Neural crest cell (in vitro differentiated cells): Measurements from ENCODE around the gene CBX5. TPM values are rescaled to one million over a fixed set of nuclear protein-coding genes. Genes with fewer than 3 reads are reported as not detected.

Source experiments
- DNase-seq: peaks from one replicate; pipeline ENCODE4 v3.0.0; 2021; ENCODE audit warnings: low read depth, mixed read lengths, low spot score
- H3K27ac Mint-ChIP-seq: one replicate; pipeline ENCODE4 v1.8.0; 2021; ENCODE audit warnings: mild to moderate bottlenecking, mixed read lengths; ENCODE audit not compliant: unreplicated experiment
- H3K27me3 Mint-ChIP-seq: 2 replicates; pipeline ENCODE4 v1.8.0; 2021; ENCODE audit warnings: low read depth, mild to moderate bottlenecking, mixed read lengths
- H3K36me3 Mint-ChIP-seq: 2 replicates; pipeline ENCODE4 v1.8.0; 2021; ENCODE audit warnings: low read depth, mild to moderate bottlenecking, mixed read lengths
- H3K4me1 Mint-ChIP-seq: 2 replicates; pipeline ENCODE4 v1.8.0; 2021; ENCODE audit warnings: mixed read lengths
- H3K4me3 Mint-ChIP-seq: one replicate; pipeline ENCODE4 v1.8.0; 2021; ENCODE audit warnings: mild to moderate bottlenecking, mixed read lengths
- H3K9me3 Mint-ChIP-seq: 2 replicates; pipeline ENCODE4 v1.8.0; 2021; ENCODE audit warnings: mixed read lengths
- total RNA-seq: library from RNA; stranded (reverse); gene quantifications from 2 replicates; pipeline ENCODE4 v1.2.1, GENCODE V29; 2021
- TF ChIP-seq, protein P1 (sequence below): fragments of 200-600 bp; sonication (generic); conservative IDR thresholded peaks from 2 replicates; pipeline ENCODE4 v1.5.0; 2021; ENCODE audit warnings: antibody characterized with exemption, mild to moderate bottlenecking

The CBX5 gene
- total RNA-seq, 1 donor from 2014 or later = 369 TPM

DNA sequence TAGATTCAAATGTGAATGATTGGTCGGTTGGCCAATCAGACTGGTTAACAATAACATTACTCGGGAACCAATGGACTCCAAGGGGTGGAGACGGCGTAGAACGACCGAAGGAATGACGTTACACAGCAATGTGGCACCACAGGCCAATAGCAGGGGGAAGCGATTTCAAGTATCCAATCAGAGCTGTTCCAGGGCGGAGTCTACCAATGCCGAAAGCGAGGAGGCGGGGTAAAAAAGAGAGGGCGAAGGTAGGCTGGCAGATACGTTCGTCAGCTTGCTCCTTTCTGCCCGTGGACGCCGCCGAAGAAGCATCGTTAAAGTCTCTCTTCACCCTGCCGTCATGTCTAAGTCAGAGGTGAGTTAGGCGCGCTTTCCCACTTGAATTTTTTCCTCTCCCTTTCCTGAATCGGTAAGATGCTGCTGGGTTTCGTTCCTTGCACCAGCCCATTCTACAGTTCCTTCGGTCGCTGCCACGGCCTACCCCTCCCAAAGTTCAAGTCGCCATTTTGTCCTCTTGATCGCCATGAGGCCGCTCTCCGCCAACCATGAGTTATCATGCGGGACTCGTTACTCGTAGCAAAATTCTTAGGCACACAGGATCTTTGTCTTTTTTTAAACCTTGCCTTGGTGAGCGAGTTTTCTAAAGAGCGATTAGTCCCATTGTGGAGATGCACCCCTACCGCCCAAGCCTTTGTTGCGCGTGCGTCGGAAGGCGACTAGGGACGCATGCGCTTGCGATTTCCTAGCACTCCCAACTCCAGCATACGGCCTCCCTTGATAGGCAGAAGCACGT lies 742 bp upstream of the CBX5 start, which contains the start of gene HNRNPA1:
Gene HNRNPA1 (plus strand): TSS at position 259 of the 793 bp plus-strand sequence. CDS start 82 bp downstream, at position 341.
- peaks cover 44% of the 10 kb centered on the region for H3K4me1 Mint-ChIP-seq
- peak; percentile 87 for DNase-seq
- peaks cover 16% of the 10 kb centered on the region for H3K36me3 Mint-ChIP-seq
- peaks cover 13% of the 10 kb centered on the region for H3K27me3 Mint-ChIP-seq
- no peak within 1 kb of the TSS for H3K4me3 Mint-ChIP-seq
- TF ChIP-seq, protein P1, sequence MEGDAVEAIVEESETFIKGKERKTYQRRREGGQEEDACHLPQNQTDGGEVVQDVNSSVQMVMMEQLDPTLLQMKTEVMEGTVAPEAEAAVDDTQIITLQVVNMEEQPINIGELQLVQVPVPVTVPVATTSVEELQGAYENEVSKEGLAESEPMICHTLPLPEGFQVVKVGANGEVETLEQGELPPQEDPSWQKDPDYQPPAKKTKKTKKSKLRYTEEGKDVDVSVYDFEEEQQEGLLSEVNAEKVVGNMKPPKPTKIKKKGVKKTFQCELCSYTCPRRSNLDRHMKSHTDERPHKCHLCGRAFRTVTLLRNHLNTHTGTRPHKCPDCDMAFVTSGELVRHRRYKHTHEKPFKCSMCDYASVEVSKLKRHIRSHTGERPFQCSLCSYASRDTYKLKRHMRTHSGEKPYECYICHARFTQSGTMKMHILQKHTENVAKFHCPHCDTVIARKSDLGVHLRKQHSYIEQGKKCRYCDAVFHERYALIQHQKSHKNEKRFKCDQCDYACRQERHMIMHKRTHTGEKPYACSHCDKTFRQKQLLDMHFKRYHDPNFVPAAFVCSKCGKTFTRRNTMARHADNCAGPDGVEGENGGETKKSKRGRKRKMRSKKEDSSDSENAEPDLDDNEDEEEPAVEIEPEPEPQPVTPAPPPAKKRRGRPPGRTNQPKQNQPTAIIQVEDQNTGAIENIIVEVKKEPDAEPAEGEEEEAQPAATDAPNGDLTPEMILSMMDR = no peak
- no peak within 1 kb of the TSS for H3K27ac Mint-ChIP-seq
- no peaks in the 10 kb centered on the region for H3K9me3 Mint-ChIP-seq

DNA sequence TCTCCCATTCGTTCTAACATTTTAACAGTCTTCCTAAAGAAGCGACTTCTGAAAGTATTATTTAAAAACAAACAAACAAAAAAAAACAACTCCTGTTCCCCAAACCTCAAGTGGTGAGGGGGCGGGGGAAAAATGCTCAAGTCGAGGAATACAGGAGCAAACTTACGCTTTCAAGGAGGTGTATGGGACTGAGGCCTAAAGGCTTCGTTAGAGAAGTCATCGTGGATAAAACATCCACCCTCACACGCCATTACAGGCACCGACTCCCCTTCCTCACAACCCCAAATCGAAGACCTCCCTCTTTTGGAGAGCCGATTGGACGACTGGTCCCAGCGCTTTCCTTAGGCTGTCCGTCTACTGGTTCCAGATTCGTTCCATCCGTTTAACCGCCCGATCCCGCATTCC lies 693 bp downstream of the CBX5 start:
- Mint-ChIP-seq H3K27me3 (peaks cover 10% of the 10 kb centered on the region), H3K9me3 (no peaks in the 10 kb centered on the region), H3K4me1 (peaks cover 36% of the 10 kb centered on the region), H3K36me3 (peaks cover 9% of the 10 kb centered on the region), H3K27ac (no peak overlapping the region), H3K4me3 (no peak overlapping the region)
- TF ChIP-seq, protein P1 = no peak
- no peak for DNase-seq

DNA sequence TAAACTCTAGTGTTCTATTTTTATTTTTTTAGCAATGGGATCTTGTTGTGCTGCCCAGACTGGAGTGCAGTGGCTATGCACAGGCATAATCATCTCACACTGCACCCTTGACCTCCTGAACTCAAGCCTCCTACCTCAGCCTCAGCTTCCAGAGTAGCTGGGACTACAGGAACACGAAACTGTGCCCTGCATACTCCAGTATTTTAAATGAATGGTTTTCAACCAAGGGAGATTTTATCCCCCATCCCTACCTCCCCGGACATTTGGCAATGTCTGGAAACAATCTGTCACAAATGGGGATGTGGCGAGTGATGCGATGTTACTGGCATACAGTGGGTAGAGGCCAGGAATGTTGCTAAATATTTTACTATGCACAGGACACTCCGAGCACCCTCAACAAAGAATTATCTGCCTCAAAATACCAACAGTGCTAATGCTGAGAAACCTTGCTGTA lies 2.1 kb downstream of the CBX5 start:
- Mint-ChIP-seq H3K4me3 (no peak overlapping the region), H3K9me3 (no peaks in the 10 kb centered on the region), H3K36me3 (peaks cover 8% of the 10 kb centered on the region), H3K4me1 (peaks cover 24% of the 10 kb centered on the region), H3K27me3 (peaks cover 4% of the 10 kb centered on the region), H3K27ac (peak overlapping the region; percentile 29)
- DNase-seq = no peak
- TF ChIP-seq, protein P1 = no peak

- peaks cover 8% of the 10 kb centered on the region for H3K36me3 Mint-ChIP-seq
- no peak for DNase-seq
- H3K27me3 Mint-ChIP-seq = no peaks in the 10 kb centered on the region
- TF ChIP-seq, protein P1 = no peak
- H3K4me1 Mint-ChIP-seq = peaks cover 16% of the 10 kb centered on the region
- no peak overlapping the region for H3K27ac Mint-ChIP-seq
- H3K4me3 Mint-ChIP-seq = peak overlapping the region; percentile 75
- H3K9me3 Mint-ChIP-seq = no peaks in the 10 kb centered on the region
These were observed 3.6 kb downstream of the CBX5 start for GRCh38 chr12:54276368-54276767.

DNA sequence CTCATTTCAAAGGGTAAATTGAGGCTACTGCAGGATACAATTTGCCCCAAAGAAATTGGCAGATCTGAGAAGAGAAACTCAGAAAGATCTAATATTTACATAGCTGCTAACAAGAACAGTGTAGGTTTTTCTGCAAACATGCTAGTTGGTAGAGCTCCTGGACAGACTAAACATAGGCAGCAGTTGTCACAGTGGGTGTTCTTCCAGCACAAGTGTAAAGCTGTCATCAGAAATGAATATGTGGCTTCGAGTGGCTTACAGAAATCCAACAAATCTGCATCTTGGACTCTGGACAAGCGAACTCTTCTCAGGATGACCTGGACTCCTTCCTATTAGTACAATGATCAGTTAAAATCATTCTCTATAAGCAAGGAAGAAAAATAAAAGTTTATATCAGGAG lies 5.9 kb downstream of the CBX5 start:
- Mint-ChIP-seq H3K27ac (no peak overlapping the region), H3K9me3 (no peaks in the 10 kb centered on the region), H3K4me3 (peak overlapping the region; percentile 64), H3K36me3 (peaks cover 8% of the 10 kb centered on the region), H3K4me1 (peaks cover 24% of the 10 kb centered on the region), H3K27me3 (no peaks in the 10 kb centered on the region)
- TF ChIP-seq, protein P1 = no peak
- DNase-seq = no peak
